ENCODE results near the gene SEC24D. TPM values are rescaled to one million over a fixed set of nuclear protein-coding genes. Genes with fewer than 3 reads are reported as not detected.

The SEC24D gene
- total RNA-seq, 1 experiment from 2014 or later = 63.1 TPM

GRCh38 chr4:118884716-118885115 is 48.8 kb upstream of the SEC24D start:
- Mint-ChIP-seq H3K27ac (no peak overlapping the region), H3K9me3 (no peaks in the 10 kb centered on the region), H3K4me3 (no peak overlapping the region), H3K4me1 (peaks cover 28% of the 10 kb centered on the region), H3K27me3 (ENCODE audit: low read depth) (no peaks in the 10 kb centered on the region; the same call in 1 of the 2 replicates), H3K36me3 (no peaks in the 10 kb centered on the region)
- ChIA-PET CTCF (interaction anchor here (0.9 to 2.2 kb wide), 9 partner anchors 10 to 113 kb away, joined by 3 to 10 read pairs (median 7); no protein-coding TSS in a partner anchor), POLR2A (interaction anchor here (0.5 kb wide), 1 partner anchor 315 kb away, joined by 3 read pairs; no protein-coding TSS in a partner anchor)
- no peak for ATAC-seq
- DNase-seq (ENCODE audit: low spot score) = no peak
- TF ChIP-seq HMGXB4 (CRISPR knock-in tag; IDR thresholded peaks at IDR 0.05) = no peak

GRCh38 chr4:118883861-118884260 is 47.9 kb upstream of the SEC24D start:
- Mint-ChIP-seq H3K4me3 (no peak overlapping the region), H3K27ac (no peak overlapping the region), H3K36me3 (peaks cover 3% of the 10 kb centered on the region), H3K9me3 (peaks cover 5% of the 10 kb centered on the region), H3K27me3 (ENCODE audit: low read depth) (no peaks in the 10 kb centered on the region; the same call in 1 of the 2 replicates), H3K4me1 (peaks cover 22% of the 10 kb centered on the region)
- TF ChIP-seq ZBTB43 (CRISPR knock-in tag; IDR thresholded peaks at IDR 0.05) (no peak), HMGA2 (CRISPR knock-in tag; IDR thresholded peaks at IDR 0.05) (no peak), ZNF416 (CRISPR knock-in tag; IDR thresholded peaks at IDR 0.05) (no peak), ETV6 (CRISPR knock-in tag; IDR thresholded peaks at IDR 0.05) (no peak), HMGXB4 (CRISPR knock-in tag; IDR thresholded peaks at IDR 0.05) (no peak), EMX1 (CRISPR knock-in tag; IDR thresholded peaks at IDR 0.05) (no peak), CDX4 (CRISPR knock-in tag; IDR thresholded peaks at IDR 0.05; ENCODE audit: borderline replicate concordance) (no peak), GRHL2 (CRISPR knock-in tag; IDR thresholded peaks at IDR 0.05; ENCODE audit: insufficient replicate concordance, severe bottlenecking) (no peak), RORB (CRISPR knock-in tag; IDR thresholded peaks at IDR 0.05) (no peak)
- ATAC-seq (peak; percentile 29), DNase-seq (ENCODE audit: low spot score) (no peak)
- ChIA-PET CTCF (interaction anchor here (0.6 to 2.2 kb wide), 12 partner anchors 10 to 112 kb away, joined by 3 to 10 read pairs (median 4); no protein-coding TSS in a partner anchor), POLR2A (no interaction called here)

- Mint-ChIP-seq H3K9me3 (peaks cover 22% of the 10 kb centered on the region), H3K27me3 (ENCODE audit: low read depth) (no peaks in the 10 kb centered on the region), H3K4me1 (peaks cover 14% of the 10 kb centered on the region), H3K27ac (peak overlapping the region; percentile 73; the same call in 1 of the 2 replicates), H3K36me3 (peaks cover 20% of the 10 kb centered on the region), H3K4me3 (no peak overlapping the region)
- ATAC-seq = peak; percentile 50
- no peak for DNase-seq (ENCODE audit: low spot score)
- ChIA-PET CTCF (no interaction called here), POLR2A (no interaction called here)
- TF ChIP-seq ZNF671 (CRISPR knock-in tag; IDR thresholded peaks at IDR 0.05) (no peak), NFYB (CRISPR knock-in tag; conservative IDR thresholded peaks at IDR 0.05; ENCODE audit: low read depth) (no peak), PREB (CRISPR knock-in tag; IDR thresholded peaks at IDR 0.05; ENCODE audit: borderline replicate concordance) (no peak), CDX4 (CRISPR knock-in tag; IDR thresholded peaks at IDR 0.05; ENCODE audit: borderline replicate concordance) (no peak)
Observed at GRCh38 chr4:118881512-118882146, 45.7 kb upstream of the SEC24D start.
